ENCODE data around the gene CPXM2.

DNA sequence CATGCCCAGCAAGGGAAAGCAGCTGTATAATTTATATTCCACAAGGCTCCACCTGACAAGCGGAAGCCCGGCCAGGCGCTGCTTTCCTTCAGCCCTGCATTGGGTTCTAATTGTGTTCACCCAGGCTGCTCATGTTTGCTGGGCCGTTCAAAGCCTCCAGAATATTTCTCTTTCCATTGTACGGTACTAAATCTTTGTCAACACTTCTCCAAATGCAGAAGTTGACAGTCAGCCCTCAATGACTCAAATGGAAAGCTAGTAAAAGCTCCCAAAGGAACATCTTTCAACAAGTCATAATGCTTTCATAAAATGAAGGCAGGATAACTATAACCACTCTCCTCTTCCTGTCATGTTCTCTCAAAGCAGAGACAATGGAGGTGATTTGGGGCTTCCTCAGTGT lies 17.8 kb upstream of the CPXM2 start:
- TF ChIP-seq CTCF (conservative IDR thresholded peaks at IDR 0.05 in 1 of 2, IDR thresholded peaks at IDR 0.05 in 1 of 2; ENCODE audit: low read depth in 1 of 2, low read length in 2 of 2) = no peak
- no peak for TF ChIP-seq EZH2 (IDR thresholded peaks at IDR 0.05; ENCODE audit: low read length, missing control alignments)
